HG03442 (cell line): ENCODE measurements around the gene NFE2L3.
"Not testable (repeated sequence)": the region's sequence is repeated elsewhere in the genome, so short reads cannot be mapped to it uniquely, and the experiment has no call there.

Experiments
- ATAC-seq: cut with Tn5 transposase; IDR thresholded peaks from one replicate; pipeline ENCODE4 v1.9.1; 2021; ENCODE audit warnings: mild to moderate bottlenecking, moderate library complexity; ENCODE audit not compliant: unreplicated experiment

Gene NFE2L3

DNA sequence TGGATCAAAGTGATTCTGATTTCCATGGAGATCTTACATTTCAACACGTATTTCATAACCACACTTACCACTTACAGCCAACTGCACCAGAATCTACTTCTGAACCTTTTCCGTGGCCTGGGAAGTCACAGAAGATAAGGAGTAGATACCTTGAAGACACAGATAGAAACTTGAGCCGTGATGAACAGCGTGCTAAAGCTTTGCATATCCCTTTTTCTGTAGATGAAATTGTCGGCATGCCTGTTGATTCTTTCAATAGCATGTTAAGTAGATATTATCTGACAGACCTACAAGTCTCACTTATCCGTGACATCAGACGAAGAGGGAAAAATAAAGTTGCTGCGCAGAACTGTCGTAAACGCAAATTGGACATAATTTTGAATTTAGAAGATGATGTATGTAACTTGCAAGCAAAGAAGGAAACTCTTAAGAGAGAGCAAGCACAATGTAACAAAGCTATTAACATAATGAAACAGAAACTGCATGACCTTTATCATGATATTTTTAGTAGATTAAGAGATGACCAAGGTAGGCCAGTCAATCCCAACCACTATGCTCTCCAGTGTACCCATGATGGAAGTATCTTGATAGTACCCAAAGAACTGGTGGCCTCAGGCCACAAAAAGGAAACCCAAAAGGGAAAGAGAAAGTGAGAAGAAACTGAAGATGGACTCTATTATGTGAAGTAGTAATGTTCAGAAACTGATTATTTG lies 33.3 kb downstream of the NFE2L3 start:
- ATAC-seq: no peak

DNA sequence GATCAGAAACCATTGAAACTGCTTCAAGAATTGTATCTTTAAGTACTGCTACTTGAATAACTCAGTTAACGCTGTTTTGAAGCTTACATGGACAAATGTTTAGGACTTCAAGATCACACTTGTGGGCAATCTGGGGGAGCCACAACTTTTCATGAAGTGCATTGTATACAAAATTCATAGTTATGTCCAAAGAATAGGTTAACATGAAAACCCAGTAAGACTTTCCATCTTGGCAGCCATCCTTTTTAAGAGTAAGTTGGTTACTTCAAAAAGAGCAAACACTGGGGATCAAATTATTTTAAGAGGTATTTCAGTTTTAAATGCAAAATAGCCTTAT lies 33.8 kb downstream of the NFE2L3 start:
- no peak for ATAC-seq

DNA sequence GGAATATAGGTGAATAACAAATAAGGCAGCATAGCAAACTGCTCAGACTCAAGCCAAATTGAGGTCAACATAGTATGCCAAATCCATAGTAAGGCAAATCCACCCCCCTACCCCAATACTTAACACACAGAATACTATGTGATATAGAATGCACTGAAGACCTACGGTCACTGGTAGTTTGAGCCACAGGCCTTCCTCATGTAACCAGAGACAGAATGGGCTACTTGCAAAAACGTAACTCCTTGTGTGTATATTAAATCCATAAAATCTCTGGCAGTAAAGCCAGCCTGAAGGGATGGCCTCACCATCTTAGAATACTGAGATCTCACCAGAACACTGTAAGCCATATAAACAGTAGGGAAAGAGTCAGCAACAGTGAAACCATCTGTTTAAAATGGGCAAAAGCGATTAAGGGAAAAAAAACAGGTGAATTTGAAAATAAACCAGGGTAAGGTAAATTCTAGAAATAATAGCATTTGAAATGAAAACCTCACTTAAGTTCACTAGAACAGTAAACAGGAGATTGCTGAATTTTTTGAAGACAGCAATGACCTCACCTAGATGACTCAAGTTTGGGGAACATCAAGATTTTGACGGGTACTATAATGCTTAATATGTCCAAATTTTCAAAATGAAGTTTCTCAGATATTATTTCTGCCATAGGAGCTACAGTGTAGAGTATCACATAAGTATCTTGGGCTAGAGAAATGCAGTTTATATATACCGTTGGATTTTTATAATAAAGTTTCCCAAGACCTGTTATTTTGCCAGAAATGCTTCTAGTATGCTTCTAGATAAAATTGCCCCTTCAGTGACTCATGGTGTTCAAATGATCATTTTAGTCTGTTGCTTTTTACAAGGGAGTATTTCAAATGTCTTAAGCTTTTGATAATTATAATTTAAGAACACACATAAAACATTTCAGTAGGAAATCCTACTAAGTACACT lies 34.6 kb downstream of the NFE2L3 start:
- no peak for ATAC-seq

DNA sequence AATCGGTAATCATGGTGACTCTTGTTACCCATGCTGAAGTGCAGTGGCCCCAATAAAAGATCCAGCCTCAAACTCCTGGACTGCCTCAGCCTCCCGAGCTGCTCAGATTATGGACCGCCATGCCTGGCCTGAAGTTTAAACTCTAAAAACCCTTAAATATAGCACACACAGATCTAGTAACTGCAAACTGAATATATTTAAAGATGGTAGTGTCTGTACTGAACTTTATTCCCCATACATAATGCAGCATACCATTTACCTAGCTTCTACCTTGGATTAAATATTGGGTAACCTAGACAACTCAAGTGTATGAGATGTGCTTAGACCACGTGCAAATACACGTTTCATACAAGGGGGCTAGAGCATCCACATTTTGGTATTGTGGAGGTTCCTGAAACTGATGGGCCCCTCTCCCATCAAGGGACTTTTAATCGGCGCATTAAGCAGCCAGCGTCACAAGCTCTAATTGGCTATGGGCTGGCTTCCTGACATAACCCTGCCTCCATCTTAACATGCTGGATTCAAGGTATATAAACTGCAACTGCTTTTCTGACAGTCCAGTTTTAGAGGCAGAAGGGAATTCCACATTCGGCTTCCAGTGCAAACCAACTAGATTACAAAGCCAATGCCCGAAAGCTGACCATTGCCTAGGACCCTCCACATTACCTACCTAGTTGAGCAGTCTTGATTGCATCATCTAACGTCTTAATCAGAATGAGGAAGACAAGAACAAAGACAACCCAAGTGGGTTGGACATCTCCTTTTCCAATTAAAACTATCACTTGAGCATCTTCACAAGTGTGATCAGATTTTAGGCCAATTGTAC lies 35.6 kb downstream of the NFE2L3 start:
- no peak for ATAC-seq

DNA sequence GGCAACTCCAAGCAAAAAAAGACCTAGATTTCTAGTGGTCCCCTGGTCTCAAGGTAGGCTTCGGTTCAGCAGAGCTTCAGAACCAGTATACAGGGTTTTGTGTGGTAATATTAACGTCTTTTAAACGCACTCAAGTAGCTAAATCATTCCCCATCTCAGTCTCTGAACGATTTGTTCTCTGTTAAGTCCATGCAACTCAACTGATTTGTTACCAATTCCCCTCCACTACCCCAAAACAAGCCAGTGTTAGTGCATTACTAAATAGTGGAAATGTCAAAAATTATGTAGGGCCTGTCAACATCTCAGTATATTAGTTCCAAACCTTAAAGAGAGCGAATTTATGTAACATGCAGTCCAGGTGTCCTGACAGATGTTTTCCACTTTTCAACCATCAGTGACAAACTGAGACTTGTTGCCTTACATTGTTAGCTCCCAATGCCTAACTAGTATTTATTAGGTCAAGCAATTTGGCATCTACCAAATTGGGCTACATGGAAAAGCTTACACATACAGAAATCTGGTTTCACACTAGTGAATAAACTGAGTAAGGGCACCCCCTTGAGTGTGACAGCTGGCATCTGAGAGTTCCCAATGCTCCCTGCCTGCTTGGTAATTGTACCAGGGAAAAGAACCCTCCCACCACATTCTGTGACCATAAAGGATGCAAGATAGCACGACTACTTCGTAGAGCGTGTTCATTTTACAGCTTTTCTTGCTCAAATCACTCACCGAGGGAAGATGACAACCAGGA lies 36.4 kb downstream of the NFE2L3 start:
- no peak for ATAC-seq

DNA sequence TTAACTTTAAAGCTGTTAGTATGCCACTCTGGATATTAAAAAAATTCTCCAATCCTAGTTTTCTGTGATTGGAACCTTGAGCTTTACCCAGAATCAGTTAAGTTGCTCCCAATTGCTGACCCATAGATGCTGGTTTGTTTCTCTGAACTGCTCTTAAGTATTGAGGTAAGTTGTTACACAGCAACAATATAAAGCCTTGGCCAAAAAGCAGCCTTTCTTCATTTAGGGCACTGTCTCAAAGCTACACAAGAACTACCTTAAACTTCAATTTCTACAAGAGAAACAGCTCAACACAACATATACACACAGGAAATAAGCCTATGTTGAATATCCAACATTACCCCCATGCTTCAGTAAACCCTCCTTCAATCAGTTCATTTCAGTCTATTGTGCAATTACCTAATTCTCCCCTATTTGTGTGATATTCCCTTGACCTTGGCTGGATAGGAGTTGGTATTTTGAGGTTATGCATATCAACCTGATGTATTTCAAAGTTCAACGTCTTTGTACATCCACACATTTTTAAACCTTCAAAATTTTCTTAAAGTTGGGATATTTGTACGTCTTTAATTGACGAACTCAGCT lies 37.1 kb downstream of the NFE2L3 start:
- no peak for ATAC-seq

DNA sequence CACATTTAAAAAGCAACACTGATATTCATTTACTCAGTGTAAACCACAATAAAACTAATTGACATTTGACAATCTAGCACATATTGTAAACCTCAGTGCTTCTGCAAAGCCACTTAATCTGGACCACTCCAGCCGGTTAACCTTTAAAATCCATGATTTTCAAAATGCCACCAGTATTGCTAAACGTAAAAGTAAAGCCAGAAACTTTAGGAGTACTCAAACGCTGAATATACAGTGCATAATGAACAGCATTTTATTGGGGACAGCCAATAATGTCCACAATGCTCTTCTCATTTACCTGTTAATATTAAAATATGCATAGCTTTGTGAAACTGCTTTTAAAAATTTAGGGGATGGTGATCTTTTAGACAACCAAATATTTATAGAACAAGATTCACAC lies 37.7 kb downstream of the NFE2L3 start:
- no peak for ATAC-seq

DNA sequence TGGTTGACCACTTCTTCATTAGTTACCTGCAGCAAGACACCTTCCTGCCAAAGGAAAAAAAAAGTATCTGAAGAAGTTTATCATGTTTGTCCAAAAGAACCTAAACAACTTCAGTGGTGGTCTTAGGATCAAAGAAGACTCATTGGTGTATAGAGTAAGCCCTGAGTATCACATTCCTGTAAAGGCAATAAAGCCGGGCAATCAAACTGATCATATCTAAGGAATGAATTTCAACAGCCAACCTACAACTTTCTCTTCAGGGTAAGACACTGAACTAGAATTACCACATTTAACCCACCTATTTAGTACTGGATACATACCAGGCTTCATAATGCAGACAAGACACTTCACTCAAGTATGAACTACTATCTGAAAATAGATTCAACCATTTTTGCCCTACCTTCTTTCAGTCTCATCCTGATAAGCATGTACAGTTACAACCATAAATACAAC lies 38.4 kb downstream of the NFE2L3 start:
- no peak for ATAC-seq

DNA sequence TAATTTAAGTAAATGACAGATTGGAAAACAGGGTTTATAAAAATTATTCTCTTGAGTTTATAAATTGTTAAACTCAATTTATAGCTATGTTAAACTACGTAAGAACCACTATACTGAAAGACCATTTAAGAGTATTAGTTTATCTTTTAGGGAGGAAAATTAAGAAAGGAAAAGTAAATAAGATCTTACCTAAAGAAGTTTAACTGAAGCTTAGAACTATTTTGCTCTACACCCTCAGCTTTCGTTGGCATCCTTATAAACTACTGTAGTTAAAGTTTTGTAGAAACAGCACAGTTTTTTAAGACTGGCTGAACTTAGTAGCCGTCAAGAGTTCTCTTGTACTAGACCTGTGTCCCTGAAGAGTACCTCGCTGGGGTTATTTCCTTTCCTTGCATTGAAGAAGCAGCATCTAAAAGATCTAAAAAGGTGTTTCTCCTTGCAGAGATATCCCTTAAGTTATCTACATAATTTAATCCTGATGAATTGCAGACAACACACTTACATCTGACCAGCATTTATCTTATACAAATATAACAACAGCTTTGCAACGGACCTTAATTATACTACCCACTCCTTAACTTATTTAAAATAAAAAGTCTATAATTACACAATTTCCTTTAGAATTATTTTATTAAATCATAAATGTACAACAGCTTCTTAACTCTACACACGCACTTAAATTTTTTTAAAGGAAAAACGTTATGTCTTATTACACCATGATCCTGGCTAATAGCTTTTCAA lies 39.4 kb downstream of the NFE2L3 start:
- ATAC-seq: no peak

DNA sequence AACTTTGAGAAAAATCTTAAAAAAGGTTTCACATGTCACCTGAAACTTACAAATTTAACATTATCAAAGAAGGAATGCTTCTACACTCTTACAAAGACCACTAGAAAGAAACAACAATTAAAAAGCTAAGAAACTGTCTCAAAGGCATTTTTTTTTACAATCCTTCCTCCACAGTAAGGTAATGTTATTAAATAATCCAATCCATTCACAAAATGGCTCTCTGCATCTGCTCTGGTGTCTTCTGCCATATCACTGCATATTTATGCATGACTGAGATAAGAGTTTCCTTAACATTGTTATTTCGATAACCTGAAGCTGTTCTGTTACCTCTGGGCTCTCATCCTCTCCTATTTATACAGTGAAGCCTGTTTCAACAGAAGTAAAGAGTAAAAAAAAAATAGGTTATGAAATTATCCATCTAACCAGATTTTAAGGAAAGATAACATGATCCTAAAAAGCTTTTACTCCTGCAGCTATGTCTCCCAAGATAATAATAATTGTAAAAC lies 40.0 kb downstream of the NFE2L3 start:
- ATAC-seq: no peak

DNA sequence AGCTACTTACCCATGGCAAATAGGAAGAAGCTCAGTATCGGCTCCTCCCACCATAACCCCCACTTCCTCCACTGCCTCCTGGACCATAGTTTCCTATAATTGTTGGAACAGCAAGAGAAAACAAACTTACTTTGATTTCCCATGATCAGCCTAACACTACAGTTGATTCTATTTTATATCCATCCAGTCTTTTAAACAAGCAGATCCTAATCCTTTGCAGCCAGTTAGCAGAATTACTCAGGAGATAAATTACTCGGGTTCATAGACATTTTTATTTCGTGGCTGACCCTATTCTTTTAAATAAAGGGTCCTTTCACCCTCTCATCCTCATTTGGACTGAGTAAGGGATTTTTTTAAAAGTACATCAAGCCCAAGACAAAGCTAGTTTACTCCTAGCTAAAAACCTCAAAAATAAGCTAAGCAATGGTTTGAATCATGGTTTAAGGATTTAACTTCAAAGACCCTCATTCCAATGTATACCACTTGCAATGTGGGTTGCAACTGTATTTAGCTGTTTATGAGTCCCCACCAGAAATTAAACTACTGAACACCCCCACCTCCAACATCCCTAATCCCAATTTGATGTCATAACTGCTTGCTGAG lies 40.6 kb downstream of the NFE2L3 start:
- no peak for ATAC-seq

DNA sequence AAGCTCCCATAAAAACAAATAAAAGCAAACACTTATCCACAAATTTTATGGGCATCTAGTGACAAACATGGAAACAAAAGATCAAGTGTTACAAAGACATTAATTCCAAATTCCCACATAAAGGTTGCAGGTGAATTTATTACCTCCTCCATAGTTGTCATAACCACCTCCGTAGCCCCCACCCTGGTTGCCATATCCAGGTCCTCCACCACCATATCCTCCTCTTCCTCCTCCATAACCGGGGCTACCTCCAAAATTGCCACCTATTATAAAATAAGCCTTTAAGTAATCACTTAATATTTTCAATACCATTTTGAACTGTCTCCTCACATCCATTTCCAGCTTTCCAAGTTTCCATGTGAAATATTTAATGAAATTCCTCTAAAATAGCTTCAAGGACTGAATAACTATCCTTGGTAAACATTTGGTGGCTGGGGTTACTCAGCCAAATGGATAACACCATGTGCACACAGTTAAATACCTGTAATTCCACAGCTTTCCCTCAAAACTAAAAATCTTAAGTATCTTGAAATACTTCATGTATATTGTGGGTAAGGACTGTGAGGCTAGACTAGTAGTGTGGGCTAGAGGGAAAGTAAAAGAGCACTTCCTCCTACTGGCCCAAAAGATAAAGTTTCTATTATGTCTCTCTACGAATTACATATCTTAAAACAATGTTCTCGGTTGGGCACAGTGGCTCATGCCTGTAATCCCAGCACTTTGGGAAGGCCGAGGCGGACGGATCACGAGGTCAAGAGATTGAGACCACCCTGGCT lies 41.6 kb downstream of the NFE2L3 start:
- ATAC-seq: no peak

DNA sequence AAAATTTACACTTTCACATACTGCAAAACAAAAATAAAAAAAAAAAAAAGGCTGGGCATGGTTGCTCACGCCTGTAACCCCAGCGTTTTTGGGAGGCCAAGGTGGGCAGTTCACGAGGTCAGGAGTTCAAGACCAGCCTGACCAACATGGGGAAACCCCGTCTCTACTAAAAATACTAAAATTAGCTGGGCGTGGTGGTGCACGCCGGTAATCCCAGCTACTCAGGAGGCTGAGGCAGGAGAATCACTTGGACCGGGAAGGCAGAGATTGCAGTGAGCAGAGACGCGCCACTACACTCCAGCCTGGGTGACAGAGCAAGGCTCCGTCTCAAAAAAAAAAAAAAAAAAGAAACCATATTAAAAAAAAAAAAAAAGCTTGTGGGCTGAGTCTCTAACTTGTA lies 42.8 kb downstream of the NFE2L3 start:
- ATAC-seq: not testable (repeated sequence)

DNA sequence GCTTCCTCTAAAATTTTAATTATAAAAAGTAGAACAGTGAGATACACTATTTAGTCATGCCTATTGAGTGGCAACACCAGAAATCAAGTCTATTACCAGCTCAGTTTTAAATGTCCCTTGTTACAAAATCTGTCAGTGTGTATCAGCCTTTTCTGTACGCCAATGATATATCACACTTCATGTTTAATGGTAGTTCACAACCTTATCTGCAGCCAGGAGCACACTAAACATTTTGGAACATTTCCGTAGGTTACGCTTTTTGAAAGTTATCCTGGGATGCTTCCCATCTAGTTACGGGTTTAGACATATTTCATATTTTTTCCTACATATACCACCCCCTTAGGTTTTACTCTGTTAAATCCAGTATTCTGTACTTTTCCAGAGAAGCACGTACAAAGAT lies 43.2 kb downstream of the NFE2L3 start:
- ATAC-seq: no peak

DNA sequence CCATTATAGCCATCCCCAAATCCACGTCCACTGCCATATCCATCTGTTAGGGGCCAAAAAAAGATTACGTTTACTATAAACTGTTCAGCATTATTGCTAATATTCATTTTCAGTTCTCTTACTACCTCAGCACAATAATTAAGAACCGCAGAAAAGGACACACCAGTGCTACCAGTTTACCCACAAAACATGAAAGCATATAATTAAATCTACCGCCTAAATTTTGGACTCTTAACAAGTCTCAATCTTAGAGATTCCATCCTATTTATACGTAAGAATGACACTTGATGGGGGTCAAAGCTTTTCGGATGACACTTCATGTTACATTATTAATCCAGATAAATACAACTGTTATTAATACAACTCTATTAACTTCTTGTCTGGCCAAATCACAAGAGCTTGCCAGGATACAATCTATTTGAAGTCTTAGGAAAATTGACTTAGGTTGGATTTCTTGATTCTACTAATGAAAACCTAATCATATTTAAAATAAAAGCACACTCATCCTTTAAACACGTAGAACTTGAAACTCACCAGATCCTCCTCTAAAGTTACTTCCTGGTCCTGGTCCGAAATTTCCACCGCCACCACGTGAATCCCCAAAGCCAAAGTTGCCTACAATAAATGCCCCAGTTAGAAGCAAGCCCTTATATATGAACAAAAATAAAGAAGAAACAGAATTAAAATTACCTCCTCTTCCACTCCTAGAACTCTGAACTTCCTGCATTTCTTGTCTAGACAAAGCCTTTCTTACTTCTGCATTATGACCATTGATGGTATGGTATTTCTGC lies 44.1 kb downstream of the NFE2L3 start:
- ATAC-seq: no peak

DNA sequence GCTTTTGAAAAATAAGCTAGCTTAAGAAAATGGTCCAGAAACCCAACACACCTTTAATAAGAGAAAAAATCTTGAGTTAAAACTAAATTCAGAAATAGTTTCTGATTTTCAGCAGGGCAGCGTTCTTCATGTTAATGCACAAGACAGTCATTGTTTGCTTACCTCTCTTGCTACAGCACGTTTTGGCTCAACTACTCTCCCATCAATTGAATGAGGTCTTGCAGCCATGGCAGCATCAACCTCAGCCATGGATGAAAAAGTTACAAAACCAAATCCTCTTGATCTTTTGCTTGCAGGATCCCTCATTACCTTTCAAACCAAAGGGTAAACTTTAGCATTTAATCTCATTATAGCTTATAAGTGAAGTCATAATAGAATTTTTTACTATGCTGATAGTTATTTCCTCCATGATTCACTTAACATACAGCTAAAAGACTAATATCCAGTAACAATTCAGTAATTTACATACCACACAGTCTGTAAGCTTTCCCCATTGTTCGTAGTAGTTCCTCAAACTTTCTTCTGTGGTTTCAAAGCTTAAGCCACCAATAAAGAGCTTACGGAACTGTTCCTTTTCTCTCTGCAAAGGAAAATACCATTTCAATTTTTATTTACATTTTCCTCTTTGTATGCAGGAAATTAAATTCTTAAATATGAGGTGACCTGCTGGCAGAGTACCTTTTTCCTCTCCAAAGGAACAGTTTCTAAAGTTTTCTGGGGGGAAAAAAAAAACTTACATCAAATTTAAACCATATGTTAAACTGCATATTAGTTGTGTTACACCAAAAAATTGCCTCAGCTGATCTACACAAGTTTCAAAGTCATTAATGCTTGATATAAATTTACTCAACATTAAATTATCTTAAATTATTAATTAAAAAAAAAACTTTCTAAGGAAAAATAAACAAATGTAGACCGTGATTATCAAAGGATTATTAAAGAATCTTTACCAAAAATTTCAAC lies 45.4 kb downstream of the NFE2L3 start:
- no peak for ATAC-seq
